GM12892 (cell line): ENCODE results near the gene PDCD5.

Experiments
- POLR2A ChIP-seq: IDR thresholded peaks from 2 replicates; pipeline ENCODE4 v1.6.1; 2011; ENCODE audit warnings: low read depth, low read length, control low read depth
- POLR2AphosphoS5 ChIP-seq: IDR thresholded peaks from 2 replicates; pipeline ENCODE4 v1.6.1; 2011; ENCODE audit warnings: low read depth, low read length, control low read depth

DNA sequence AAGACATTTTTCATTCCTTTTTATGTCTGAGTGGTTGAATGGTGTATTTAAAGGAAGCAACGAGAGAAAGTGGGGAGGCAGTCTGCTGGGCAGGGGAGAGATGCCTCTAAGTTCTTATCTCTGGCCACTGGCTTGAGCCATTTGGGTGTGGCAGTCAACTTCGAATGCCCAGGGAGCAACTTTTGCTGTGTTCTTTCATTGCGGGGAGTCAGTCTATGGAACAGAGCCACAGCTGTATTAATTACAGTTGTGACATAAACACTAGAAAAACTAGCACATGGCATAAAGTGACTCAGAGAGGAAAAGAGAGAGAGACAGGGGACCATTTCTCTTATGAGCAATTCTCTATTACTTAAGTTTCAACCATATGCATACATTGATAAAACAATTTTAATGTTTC, 40.4 kb upstream of the PDCD5 start:
- TF ChIP-seq POLR2A = no peak
- TF ChIP-seq POLR2AphosphoS5 = no peak
